GM21528 (cell line): ENCODE results near the gene PTH1R.

Experiments used
- ATAC-seq: cut with Tn5 transposase; IDR thresholded peaks from one replicate; pipeline ENCODE4 v1.9.1; 2021; ENCODE audit warnings: mild to moderate bottlenecking, moderate library complexity; ENCODE audit not compliant: unreplicated experiment, low FRiP score

The PTH1R gene

DNA sequence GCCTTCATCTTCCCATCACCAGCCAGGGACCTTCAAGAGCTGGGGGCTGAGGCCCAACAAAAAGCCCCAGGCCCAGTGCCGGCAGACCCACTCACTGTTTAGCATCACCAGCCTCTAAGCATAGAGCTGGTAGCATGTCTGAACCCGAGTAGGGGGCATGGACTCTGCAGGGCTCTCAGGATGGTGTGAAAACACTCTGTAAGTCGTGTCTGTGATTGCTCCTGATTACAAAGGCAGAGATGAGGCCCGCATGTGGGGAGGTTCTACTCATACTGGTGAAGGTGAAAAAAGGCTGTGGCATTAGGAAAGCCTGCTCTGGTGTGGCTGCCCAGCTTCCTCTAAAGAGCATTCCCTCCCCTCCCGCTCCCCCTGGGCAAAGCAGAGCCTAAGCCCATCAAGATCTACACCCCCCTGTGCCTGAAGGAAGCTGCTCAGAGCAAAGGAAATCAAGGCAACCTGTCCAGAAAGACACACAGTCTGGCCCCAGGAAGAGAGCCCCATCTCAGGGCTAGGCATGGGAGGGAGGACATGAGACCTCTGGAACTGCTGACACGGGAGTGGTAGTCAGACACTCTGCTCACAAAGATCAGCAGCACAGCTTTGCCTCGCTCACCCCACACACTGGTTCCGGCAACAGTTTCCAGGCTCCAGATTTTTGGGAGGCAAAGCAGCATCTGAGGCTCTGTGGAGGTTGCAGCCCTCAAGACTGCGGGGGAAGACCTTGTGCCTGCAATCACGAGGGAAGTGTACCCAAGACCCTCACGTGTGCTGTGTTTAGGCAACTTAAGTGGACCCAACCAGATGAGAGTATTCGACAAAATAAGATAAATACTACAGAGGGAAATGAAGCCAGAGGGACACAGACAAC lies 62.3 kb downstream of the PTH1R start:
- no peak for ATAC-seq

DNA sequence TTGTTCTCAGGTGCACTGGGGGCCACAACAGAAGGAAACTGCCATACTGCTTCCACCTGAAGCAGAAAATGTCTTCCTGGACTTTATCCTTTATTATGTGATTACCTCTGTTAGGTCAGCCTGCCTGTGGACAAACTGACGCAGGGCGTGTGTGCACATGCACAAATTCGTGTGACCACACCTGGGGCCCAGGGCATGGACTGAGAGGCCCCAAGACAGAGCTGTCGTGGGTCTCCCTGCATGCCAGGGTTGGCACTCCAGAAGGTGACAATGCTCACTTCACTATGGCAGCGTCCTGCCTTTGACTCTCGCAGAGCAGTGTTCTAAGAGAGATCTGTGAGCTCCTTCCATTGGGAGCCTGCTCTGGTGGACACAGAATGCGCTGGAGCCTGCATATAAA lies 64.6 kb downstream of the PTH1R start:
- ATAC-seq, result no peak

GRCh38 chr3:46942481-46943236 lies 65.1 kb downstream of the PTH1R start:
- no peak for ATAC-seq

DNA sequence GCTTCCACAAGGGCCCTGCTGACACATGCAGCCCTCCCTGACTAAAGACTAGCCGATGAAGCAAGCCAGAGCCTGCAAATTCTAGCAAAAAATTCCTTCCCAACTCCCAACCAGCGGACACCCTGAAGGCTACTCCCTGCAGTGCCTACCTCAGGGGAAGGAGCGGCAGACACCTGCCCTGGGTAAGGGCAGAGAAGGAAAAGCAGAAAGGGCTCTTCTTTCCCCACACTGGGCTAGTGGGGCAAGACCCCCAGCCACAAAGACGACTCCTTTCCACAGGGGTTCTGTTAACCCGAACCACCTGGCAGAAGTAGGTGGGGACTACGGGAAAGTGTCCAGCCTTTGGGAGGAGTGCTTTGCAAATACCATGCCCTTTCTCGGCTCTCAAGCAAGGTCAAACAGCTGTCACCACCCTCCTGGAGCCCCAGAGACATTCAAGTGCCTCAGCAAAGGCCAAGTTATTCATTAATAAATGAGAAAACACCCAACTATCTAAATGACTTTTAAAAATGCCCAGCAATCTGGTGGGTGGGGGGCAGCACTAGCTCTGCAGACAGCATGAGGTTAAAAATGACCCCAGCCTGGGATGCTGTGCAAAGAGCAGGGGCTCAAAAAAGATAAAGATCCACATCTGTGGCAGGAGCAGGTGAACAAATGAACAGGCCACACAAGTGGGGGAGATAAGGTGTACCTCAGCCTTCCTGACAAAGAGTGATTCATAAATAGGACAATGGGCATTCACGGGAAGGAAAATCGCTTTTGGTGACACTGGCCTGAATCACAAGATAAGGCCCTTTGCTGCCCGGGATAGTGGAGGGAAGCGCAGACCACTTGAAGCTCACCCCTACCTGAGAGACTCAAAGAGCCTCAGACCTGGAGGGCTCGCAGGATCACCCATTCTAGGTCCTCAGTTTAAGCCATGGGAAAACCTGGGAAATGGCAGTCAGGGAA lies 66.0 kb downstream of the PTH1R start:
- no peak for ATAC-seq

- no peak for ATAC-seq
These were observed 66.7 kb downstream of the PTH1R start for GRCh38 chr3:46944191-46944590.

DNA sequence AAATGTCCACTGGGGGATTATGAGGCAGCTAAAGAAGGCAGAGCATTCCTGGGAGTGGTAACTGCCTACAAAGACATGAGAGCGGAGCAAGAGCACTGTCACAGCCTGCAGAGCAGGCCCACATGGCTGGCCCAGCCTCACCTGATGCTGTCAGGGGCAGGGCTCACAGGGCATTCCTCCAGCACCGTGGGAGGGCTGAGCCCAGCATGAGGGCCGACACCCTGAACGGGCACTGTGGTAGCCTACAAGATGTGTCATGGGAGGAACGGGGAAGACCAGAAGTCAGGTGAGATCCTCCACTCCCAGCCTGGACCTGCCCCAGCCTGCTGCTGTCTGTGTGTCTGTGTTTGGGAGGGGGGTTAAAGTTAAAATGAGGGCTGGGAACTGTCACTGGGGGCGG lies 68.9 kb downstream of the PTH1R start:
- no peak for ATAC-seq

DNA sequence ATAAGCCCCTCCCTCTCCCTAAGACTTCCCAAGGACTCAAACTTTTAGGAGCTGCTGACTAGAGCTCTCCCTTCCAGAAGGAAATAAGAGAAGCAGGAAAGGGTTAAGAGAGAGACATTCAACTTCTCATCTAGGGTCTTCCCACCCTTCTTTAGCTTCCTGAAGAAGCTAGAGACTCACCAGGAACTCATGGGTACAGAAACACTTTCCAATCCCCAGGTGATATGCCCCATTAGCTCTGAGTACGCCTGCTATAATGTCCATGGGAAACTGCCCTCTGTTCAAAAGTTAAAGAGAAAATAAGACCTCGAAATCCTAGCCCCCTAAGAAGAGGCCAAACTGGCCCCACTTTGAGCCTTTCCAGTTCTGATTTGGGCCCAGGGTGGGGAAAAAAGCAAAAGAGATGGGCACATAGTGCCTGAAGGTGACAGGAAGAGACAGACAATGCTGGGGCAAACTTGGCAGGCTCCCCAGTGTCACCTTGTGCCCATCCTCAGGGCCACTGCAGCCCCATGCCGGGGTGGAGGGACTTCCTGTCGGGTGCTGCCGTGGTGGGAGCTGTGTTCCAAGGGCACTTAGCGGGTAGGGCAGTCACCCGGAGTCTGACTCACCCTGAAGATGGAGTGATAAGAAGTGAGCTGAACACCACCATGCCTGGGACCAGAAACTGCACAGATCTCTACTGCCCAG lies 69.5 kb downstream of the PTH1R start:
- no peak for ATAC-seq

DNA sequence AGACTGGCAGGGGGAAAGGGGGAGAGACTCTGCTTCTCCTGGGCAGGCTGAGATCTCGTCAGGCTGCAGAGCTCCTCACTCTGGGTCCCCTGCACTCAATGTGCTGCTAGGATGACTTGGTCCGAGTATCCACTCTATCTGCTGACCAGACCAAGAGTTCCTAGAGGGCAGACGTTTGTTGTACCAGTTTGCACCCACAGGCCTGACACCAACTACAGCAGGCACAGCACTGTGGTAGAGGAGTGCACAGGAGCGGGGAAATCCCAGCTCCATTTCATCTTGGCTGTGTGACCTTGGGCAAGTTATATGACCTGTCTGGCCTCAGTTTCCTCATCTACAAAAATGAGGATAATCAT lies 70.0 kb downstream of the PTH1R start:
- no peak for ATAC-seq

DNA sequence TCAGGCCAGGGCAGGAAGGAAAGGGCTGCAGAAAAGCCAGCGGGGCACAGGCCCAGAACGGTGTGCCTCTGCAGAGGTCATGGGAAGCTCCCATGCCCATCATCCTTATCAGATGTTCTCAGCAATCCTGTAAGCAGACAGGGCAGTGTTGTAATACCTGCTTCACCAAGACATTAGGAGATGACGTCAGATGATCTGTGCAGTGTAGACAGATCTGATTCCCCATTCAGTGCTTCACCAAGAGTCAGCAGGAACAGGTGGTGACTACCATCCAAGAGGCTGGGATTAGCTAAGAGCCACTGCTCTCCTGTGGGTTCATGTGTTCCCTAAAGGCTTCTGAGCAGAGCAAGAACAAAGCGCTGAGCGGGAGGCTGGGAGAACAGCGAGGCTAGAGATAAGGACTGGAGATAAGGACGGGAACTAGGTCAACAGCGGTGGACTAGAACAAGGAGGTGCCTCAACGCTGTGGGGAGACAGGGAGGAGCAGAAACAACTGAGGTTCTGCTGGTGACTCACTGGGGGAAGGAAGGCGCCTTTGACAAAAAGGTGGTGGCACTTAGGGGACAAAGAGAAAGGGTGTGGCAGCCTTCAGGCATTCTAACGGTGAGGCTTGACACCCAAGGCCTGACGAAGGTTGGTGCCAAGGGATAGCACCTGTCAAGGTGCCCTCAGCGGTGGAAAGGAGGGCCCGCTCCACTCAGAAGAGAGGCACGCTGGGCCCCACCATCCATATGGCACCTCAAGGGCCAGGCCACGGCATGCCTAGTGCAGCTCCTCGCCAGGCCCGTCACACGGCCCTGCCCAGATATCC lies 70.7 kb downstream of the PTH1R start:
- ATAC-seq, result no peak

DNA sequence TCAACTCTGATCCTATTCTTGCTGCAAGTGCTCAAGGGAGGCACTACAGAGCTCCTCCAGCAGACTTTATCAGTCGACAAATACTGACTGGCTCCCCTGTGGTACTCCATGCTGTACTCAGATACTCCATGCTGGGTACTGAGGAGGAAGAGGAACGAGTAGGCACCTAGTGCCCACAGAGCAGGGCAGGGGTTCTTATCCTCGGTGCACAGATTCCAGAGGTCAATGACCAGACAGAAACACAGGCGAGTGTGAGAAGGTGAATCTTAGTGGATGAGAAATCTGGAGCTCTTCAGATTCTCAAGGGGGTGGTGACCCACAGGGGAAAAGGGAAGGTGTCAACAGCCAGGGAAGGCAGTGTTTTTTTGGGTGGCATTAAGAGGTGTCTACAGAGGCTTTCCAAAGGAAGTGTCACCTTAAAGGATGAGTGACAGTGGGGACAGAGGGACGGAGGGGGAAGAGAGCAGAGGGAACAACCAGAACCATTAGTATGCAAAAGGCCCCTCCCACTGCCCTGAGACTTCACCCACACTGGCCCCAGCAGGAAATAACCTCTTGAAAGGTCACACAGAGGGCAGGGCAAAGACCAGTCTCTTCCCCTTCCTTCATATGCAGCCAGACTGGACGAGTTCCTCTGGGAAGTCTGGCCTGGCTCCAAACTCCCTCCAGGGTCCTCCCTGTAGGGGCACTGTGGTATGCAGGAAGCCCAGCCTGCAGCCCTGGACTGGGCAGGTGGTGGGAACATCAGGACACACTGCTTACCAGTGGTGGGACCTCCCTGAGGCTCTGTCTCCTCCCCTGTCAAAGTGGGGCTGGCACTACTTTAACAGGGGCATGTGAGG lies 71.5 kb downstream of the PTH1R start:
- ATAC-seq, result no peak

DNA sequence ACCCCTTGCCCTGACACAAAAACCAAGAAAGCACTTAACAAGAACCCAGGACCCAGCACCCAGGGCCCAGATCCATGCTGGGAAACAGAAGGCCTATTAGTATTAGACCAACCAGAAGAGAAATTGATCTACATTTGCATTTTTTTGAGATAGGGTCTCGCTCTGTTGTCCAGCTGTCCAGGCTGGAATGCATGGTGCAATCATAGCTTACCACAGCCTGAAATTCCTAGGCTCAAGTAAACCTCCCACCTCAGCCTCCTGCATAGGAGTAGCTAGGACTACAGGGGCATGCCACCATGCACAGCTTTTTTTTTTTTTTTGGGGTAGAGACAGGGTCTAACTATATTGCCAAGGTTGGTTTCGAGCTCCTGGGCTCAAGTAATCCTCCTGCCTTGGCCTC lies 72.7 kb downstream of the PTH1R start:
- ATAC-seq, result no peak

GRCh38 chr3:46950650-46951241 lies 73.2 kb downstream of the PTH1R start:
- ATAC-seq, result no peak

GRCh38 chr3:46952813-46953212 lies 75.3 kb downstream of the PTH1R start:
- no peak for ATAC-seq
